Cardiac muscle cell (in vitro differentiated cells and primary cell): ENCODE results near the gene RASSF4. TPM values are rescaled to one million over a fixed set of nuclear protein-coding genes. Genes with fewer than 3 reads are reported as not detected.

ENCODE experiments used
- DNase-seq, 2 donors: peaks; one replicate each; pipeline versions ENCODE4 v3.0.0 to v3.0.0-alpha.2; 2010 to 2017; ENCODE audit warnings: low read depth in 1 of 2, low spot score in 1 of 2
- H3K27ac ChIP-seq: fragments of 200-600 bp; sonication (generic); 2 replicates; pipeline ENCODE4 v1.5.1; 2016
- H3K27me3 ChIP-seq: fragments of 200-600 bp; sonication (generic); 2 replicates; pipeline ENCODE4 v1.6.0; 2016; ENCODE audit warnings: control low read depth
- H3K36me3 ChIP-seq: fragments of 200-600 bp; sonication (generic); 2 replicates; pipeline ENCODE4 v1.5.1; 2016; ENCODE audit warnings: control low read depth
- H3K4me1 ChIP-seq: fragments of 200-600 bp; sonication (generic); 2 replicates; pipeline ENCODE4 v1.8.1; 2017; ENCODE audit warnings: low read depth, mild to moderate bottlenecking, mixed run types
- H3K4me3 ChIP-seq: fragments of 200-600 bp; sonication (generic); 2 replicates; pipeline ENCODE4 v1.5.1; 2016; ENCODE audit warnings: mild to moderate bottlenecking
- H3K9me3 ChIP-seq: fragments of 200-600 bp; sonication (generic); 2 replicates; pipeline ENCODE4 v1.5.1; 2017; ENCODE audit warnings: low read depth, mild to moderate bottlenecking, control low read depth
- polyA plus RNA-seq: library from polyadenylated mRNA; unstranded; fragments of >200 nt; fragmentation: Nextera tagmentation; extraction: Ambion mirVana; gene quantifications from 2 replicates; pipeline ENCODE4 v1.2.1, GENCODE V29; 2016
- total RNA-seq: library from RNA; depleted of rRNA; stranded (reverse); fragments of >200 nt; gene quantifications from 2 replicates; pipeline ENCODE4 v1.2.3, GENCODE V29; 2016
- TF ChIP-seq, protein P1 (sequence below): IDR thresholded peaks from 2 replicates; pipeline ENCODE4 v1.5.1; 2012; ENCODE audit warnings: low read depth, mild to moderate bottlenecking, low read length

The RASSF4 gene
- total and polyA plus RNA-seq, 2 experiments from 2014 or later, result 63.6 to 70.7 TPM

DNA sequence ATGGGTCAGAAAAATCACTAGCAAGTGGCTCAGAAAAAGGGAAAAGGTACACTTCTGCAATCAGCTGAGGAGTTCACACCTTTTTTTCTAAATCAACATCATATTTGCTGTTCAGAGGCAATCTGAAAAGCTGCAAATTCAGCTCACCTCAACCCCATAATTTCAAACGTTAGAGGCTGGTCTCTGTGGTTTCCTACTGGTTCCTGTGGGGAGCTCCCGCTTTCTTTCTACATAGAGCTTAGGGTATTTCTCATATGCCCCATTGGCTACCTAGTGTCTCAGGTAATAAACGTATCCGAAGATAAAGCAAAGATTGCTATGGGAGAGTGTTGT, 35.9 kb downstream of the RASSF4 start:
- DNase-seq, result no peak
- peaks cover 22% of the 10 kb centered on the region for H3K4me1 ChIP-seq
- TF ChIP-seq, protein P1, sequence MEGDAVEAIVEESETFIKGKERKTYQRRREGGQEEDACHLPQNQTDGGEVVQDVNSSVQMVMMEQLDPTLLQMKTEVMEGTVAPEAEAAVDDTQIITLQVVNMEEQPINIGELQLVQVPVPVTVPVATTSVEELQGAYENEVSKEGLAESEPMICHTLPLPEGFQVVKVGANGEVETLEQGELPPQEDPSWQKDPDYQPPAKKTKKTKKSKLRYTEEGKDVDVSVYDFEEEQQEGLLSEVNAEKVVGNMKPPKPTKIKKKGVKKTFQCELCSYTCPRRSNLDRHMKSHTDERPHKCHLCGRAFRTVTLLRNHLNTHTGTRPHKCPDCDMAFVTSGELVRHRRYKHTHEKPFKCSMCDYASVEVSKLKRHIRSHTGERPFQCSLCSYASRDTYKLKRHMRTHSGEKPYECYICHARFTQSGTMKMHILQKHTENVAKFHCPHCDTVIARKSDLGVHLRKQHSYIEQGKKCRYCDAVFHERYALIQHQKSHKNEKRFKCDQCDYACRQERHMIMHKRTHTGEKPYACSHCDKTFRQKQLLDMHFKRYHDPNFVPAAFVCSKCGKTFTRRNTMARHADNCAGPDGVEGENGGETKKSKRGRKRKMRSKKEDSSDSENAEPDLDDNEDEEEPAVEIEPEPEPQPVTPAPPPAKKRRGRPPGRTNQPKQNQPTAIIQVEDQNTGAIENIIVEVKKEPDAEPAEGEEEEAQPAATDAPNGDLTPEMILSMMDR, result no peak
- no peaks in the 10 kb centered on the region for H3K9me3 ChIP-seq
- H3K36me3 ChIP-seq, result peaks cover 2% of the 10 kb centered on the region
- no peak overlapping the region for H3K4me3 ChIP-seq
- no peaks in the 10 kb centered on the region for H3K27me3 ChIP-seq
- peak overlapping the region; percentile 98 for H3K27ac ChIP-seq

DNA sequence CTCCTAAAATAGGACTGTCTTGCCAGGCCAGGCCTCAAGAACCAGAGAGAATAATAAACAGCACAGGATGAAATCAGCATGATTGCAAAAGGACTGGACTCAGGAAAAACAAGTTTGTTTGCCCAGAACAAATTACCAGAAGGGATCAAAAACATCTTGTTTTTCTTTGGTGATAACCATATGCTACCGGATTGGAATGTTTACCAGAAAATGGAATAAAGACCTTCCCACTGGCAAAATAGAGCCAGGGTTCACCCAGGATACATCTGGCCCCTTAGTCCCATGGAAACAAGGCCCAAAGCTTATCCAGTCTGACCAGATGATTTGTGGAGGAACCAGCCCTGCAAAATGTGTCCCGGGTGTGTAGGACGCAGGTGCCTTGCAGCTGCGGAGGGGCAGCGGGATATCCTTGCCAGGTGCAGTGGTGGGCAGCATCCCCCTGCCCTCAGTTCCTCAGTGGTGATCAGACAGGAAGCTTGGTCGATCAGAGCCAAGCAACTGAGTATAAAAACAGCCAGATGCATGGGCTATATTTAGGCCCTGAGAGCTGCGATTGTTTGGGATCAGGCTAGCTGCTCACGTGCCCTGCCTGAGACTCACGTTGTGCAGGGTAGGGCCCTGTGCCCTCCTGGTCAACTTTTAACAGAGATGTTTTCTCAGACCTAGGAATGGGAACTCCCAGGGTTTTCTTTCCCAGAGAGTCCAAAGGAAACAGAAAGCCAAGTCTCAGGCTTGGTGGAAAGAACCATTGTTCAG, 36.5 kb downstream of the RASSF4 start:
- Histone ChIP-seq H3K4me1 (peaks cover 23% of the 10 kb centered on the region), H3K27ac (peak overlapping the region; percentile 98), H3K27me3 (no peaks in the 10 kb centered on the region), H3K36me3 (peaks cover 2% of the 10 kb centered on the region), H3K4me3 (no peak overlapping the region), H3K9me3 (no peaks in the 10 kb centered on the region)
- TF ChIP-seq, protein P1, result no peak
- DNase-seq, result peak; percentile 72 to 80

DNA sequence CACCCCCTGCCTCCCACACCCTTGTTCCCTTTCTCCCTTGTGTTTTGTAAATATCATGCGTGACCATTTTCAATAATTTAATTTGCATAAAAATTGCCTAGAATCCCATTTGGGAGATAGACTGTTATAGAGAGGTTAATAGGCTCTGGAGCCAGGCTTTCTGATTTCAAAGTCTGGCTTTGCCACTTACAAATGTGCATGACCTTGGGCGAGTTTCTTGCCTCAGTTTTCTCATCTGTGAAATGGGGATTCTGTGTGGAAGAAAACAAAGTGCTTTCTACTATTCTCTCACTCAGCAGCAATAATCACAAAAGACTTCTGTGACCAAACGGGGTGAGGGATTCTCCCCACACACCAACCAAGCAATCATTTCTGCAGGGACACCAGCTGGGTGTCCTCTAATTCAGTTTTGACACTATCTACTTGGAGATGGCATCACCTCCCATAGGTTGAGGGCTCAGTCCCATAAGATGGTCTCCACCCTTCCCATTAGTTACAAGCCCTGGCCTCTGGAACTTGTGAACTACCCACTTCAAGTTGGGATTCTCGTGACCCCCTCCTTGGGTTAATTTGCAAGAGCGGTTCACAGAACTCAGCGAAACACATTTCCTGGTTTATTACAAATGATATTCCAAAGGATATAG, 37.6 kb downstream of the RASSF4 start:
- Histone ChIP-seq H3K9me3 (no peaks in the 10 kb centered on the region), H3K27ac (peak overlapping the region; percentile 98), H3K4me3 (no peak overlapping the region), H3K36me3 (peaks cover under 1% of the 10 kb centered on the region), H3K27me3 (no peaks in the 10 kb centered on the region), H3K4me1 (peaks cover 23% of the 10 kb centered on the region)
- TF ChIP-seq, protein P1, result no peak
- DNase-seq, result no peak

DNA sequence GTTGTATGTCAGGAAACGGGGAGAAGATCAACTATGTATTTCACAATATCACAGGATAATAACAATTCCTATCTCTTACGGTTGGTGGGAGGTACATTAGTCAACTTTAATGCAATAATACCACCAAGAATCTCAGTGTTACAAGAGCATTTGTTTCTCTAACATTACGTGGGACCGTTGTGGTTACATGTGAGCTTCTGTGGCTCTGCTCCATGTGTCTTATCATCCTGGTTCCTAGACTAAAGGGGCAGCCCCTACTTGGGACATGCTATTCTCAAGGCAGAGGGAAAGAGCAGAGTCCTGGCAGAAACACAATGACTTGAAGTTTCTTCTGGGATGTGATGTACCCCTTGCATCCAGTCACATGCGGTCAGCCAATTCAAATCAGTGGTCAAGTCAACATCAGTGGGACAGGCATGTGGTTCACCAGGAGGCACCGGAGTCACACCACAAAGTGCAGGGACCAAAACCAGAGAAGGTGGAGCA, 38.6 kb downstream of the RASSF4 start:
- Histone ChIP-seq H3K27ac (no peak overlapping the region), H3K9me3 (no peaks in the 10 kb centered on the region), H3K4me3 (no peak overlapping the region), H3K36me3 (no peaks in the 10 kb centered on the region), H3K27me3 (no peaks in the 10 kb centered on the region), H3K4me1 (peaks cover 23% of the 10 kb centered on the region)
- DNase-seq, result peak in 1 of 2 donors; percentile 97
- TF ChIP-seq, protein P1, result no peak

DNA sequence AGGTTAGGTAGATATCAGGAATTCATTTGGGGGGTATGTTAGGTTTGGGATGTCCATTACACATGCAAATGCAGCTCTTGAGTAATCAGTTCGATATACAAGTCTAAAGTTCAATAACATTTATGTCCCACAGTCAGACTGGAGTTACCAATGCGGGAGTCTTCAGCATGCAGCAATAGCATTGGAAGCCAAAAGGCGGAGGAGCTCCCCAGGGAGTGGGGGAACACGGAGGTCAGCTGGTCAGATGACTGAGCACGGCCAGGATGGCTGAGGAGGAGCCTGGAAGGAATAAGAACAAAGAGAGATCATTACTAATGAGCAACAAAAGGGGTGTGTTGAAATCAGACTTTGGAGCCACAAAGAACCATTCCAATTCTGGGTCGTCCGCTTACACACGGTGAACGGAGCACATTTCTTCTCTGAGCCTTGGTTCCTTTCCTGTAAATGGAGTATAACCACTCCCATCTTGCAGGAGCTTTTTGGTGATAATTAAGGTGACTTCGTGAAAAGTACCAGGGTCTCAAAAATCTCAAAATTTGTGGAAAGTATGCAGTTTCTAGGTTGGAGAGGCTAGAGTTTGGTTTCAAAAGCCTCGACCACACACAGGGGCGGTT, 40.6 kb downstream of the RASSF4 start:
- peak in 1 of 2 donors; percentile 90 for DNase-seq
- Histone ChIP-seq H3K27me3 (no peaks in the 10 kb centered on the region), H3K36me3 (no peaks in the 10 kb centered on the region), H3K4me1 (peaks cover 23% of the 10 kb centered on the region), H3K9me3 (no peaks in the 10 kb centered on the region), H3K4me3 (peak overlapping the region; percentile 51), H3K27ac (peak overlapping the region; percentile 93)
- TF ChIP-seq, protein P1, result no peak
